Heart right ventricle (tissue), 16 donors: Measurements from ENCODE around the gene USP9X. TPM values are rescaled to one million over a fixed set of nuclear protein-coding genes. Genes with fewer than 3 reads are reported as not detected.

ENCODE experiments used
- ATAC-seq, 8 donors: fragments of 200-7000 bp; cut with Tn5 transposase; one replicate each; pipeline ENCODE4 v1.9.1; 2020; ENCODE audit warnings: mild to moderate bottlenecking in 8 of 8, moderate library complexity in 8 of 8, moderate number of reproducible peaks in 1 of 8
- DNase-seq, 2 donors: peaks; one replicate each; pipeline ENCODE4 v3.0.0-alpha.2; 2020
- H3K27ac ChIP-seq, 10 donors: fragments of 200-600 bp; sonication (generic) in 2 of 10; one replicate each; pipeline versions ENCODE4 v1.5.0 to v1.8.0; 2020 to 2022; ENCODE audit warnings: mild to moderate bottlenecking in 3 of 10
- H3K27me3 ChIP-seq, 7 donors: fragments of 200-600 bp; one replicate each; pipeline ENCODE4 v1.8.0; 2021 to 2022; ENCODE audit warnings: mild to moderate bottlenecking in 2 of 7
- H3K36me3 ChIP-seq, 9 donors: fragments of 200-600 bp; sonication (generic) in 1 of 9; one replicate each; pipeline versions ENCODE4 v1.5.0 to v1.8.0; 2020 to 2022; ENCODE audit warnings: mild to moderate bottlenecking in 2 of 9
- H3K4me1 ChIP-seq, 9 donors: fragments of 200-600 bp; sonication (generic) in 1 of 9; one replicate each; pipeline versions ENCODE4 v1.5.0 to v1.8.0; 2020 to 2022; ENCODE audit warnings: mild to moderate bottlenecking in 4 of 9
- H3K4me3 ChIP-seq, 10 donors: fragments of 200-600 bp; sonication (generic) in 2 of 10; one replicate each; pipeline versions ENCODE4 v1.5.0 to v1.8.0; 2020 to 2022; ENCODE audit warnings: mild to moderate bottlenecking in 7 of 10, moderate library complexity in 2 of 10
- H3K9me3 ChIP-seq, 11 donors: fragments of 200-600 bp in 10 of 11; sonication (generic) in 2 of 11; one replicate each; pipeline versions ENCODE4 v1.5.0 to v1.8.0; 2013 to 2022; ENCODE audit warnings: mild to moderate bottlenecking in 2 of 11, control low read depth in 1 of 11, moderate library complexity in 1 of 11
- WGBS, 2 donors: extraction: QIAGEN DNeasy Blood & Tissue Kit; methylation state at CpG; one replicate each; pipeline ENCODE4 v1.1.7; 2013; ENCODE audit warnings: inconsistent platforms in 1 of 2; 5-methylcytosine and 5-hydroxymethylcytosine counted together
- intact Hi-C, 10 donors: fragments of 100-400 bp; cut with DNase I; formaldehyde crosslinking; loops; one replicate each; pipeline versions ENCODE4 v1.11.1 to v1.14.2; 2022
- long read RNA-seq, 3 donors: library from polyadenylated mRNA; unstranded; transcript quantifications; one replicate each; pipeline ENCODE4 v2.0.0, GENCODE V29; 2020 to 2021
- polyA plus RNA-seq, 2 donors: library from polyadenylated mRNA; stranded (reverse); fragments of 200-250 nt; gene quantifications; one replicate each; pipeline ENCODE4 v1.2.3, GENCODE V29; 2013
- total RNA-seq, 10 donors: library from RNA; stranded (reverse); fragmentation: NEBNext Ultra II Directional in 3 of 10; extraction: Animal tissue kit (Norgen Biotek cat#: 25700) in 3 of 10; gene quantifications; one replicate each; pipeline versions ENCODE4 v1.2.1 to v1.2.4, GENCODE V29; 2021 to 2023
- TF ChIP-seq, protein P1 (sequence below), 9 donors: fragments of 200-600 bp; sonication (generic) in 2 of 9; IDR thresholded peaks; one replicate each; pipeline versions ENCODE4 v1.5.0 to v1.8.0; 2021 to 2022; ENCODE audit warnings: antibody characterized with exemption in 9 of 9, mild to moderate bottlenecking in 5 of 9, moderate library complexity in 1 of 9
- donor health status: Arrhythmogenic right ventricular cardiomyopathy.
- donor health status: ischemic (EF 13 %, LVEDD 7.1; RV severe dilation, severe dysfunction).
- donor health status: healthy with polysubstance abuse.
- donor health status: DM: no; HTN: yes; CAD: no.
- donor health status: DM: no; HTN: no; CAD: no.
- donor health status: ischemic (EF 25% LVEDD 6.9; RV normal size, moderate dysfunction).
- donor health status: ischemic (EF 25% LVEDD 5.7; RV mildly dilated, moderate dysfunction).
- donor health status: healthy.
- donor health status: DM: yes; HTN: yes; CAD: no.
- donor health status: Ischemic cardiomyopathy.
- donor health status: ischemic (EF 35%, LVEDD 5.7; RV mildly dilated, moderate dysfunction).
- donor health status: nonischemic (EF 11% LVEDD 7.7; RV severe dilation, severe dysfunction).
- donor health status: DM: yes; HTN: yes; CAD: no.
- donor health status: PGD.
- donor health status: ischemic (EF 29% LVEDD 5.4; RV normal size, mild dysfunction).
- donor health status: nonischemic (EF 23%, LVEDD 6.1; RV moderate dilation, normal function).

USP9X gene, protein sequence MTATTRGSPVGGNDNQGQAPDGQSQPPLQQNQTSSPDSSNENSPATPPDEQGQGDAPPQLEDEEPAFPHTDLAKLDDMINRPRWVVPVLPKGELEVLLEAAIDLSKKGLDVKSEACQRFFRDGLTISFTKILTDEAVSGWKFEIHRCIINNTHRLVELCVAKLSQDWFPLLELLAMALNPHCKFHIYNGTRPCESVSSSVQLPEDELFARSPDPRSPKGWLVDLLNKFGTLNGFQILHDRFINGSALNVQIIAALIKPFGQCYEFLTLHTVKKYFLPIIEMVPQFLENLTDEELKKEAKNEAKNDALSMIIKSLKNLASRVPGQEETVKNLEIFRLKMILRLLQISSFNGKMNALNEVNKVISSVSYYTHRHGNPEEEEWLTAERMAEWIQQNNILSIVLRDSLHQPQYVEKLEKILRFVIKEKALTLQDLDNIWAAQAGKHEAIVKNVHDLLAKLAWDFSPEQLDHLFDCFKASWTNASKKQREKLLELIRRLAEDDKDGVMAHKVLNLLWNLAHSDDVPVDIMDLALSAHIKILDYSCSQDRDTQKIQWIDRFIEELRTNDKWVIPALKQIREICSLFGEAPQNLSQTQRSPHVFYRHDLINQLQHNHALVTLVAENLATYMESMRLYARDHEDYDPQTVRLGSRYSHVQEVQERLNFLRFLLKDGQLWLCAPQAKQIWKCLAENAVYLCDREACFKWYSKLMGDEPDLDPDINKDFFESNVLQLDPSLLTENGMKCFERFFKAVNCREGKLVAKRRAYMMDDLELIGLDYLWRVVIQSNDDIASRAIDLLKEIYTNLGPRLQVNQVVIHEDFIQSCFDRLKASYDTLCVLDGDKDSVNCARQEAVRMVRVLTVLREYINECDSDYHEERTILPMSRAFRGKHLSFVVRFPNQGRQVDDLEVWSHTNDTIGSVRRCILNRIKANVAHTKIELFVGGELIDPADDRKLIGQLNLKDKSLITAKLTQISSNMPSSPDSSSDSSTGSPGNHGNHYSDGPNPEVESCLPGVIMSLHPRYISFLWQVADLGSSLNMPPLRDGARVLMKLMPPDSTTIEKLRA (N-terminal part only)
- 10 to 100 TPM; 55.2 to 81.3 (median 68.0) TPM for total RNA-seq
- 10 to 100 TPM in 1 of 2 donors, 1 to 10 TPM in 1; 9.0 to 11.3 TPM for polyA plus RNA-seq
- long read RNA-seq, donor 1, full-length matches to known transcripts, result 3 of 19 reads
- long read RNA-seq, donor 1, partial matches to known transcripts, result 10 of 19 reads
- long read RNA-seq, donor 1, other reads (novel, unspliced or antisense), result 6 of 19 reads
- long read RNA-seq, donor 2, full-length matches to known transcripts, result 5 of 43 reads
- long read RNA-seq, donor 2, partial matches to known transcripts, result 30 of 43 reads
- long read RNA-seq, donor 2, other reads (novel, unspliced or antisense), result 8 of 43 reads
- long read RNA-seq, donor 3, full-length matches to known transcripts, result 7 of 115 reads
- long read RNA-seq, donor 3, partial matches to known transcripts, result 92 of 115 reads
- long read RNA-seq, donor 3, other reads (novel, unspliced or antisense), result 16 of 115 reads

DNA sequence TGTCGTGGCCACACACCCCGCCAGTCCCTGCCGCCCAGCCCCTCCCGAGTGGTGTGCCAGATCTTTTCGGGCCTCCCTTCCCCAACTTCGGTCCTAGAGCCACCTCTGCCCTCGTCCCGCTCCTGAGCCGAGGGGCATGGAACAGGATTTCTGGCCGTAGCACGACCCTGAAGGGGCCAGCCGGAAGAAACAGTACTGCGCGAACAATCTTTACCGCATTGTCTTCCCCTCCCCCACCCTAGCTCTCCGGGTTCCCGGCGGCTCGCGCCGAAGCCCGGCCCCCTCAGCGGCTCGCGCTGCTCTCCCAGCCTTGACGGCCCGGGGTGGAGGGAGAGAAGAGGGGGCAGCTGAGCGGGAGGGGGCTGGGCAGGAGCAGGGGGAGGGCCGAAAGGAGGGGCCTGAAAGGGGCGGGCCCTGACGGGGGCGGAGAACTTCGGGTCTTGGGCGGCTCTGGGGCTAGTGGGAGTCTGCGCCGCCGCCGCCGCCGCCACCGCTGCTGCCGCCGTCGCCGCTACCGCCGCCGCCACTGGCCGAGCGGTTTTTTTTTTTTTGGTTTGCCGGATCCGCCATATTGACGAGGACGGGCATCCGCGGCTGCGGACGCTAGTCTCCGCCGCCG, at the start of gene USP9X:
Gene USP9X (plus strand): TSS at position 553 of the 619 bp plus-strand sequence. CDS start 38,184 bp downstream, outside the sequence.
- TF ChIP-seq, protein P1, sequence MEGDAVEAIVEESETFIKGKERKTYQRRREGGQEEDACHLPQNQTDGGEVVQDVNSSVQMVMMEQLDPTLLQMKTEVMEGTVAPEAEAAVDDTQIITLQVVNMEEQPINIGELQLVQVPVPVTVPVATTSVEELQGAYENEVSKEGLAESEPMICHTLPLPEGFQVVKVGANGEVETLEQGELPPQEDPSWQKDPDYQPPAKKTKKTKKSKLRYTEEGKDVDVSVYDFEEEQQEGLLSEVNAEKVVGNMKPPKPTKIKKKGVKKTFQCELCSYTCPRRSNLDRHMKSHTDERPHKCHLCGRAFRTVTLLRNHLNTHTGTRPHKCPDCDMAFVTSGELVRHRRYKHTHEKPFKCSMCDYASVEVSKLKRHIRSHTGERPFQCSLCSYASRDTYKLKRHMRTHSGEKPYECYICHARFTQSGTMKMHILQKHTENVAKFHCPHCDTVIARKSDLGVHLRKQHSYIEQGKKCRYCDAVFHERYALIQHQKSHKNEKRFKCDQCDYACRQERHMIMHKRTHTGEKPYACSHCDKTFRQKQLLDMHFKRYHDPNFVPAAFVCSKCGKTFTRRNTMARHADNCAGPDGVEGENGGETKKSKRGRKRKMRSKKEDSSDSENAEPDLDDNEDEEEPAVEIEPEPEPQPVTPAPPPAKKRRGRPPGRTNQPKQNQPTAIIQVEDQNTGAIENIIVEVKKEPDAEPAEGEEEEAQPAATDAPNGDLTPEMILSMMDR (IDR thresholded peaks at IDR 0.05), result no peak
- peaks cover 0 to 7% (median 0%) of the 10 kb centered on the region in 9 donors for H3K36me3 ChIP-seq

DNA sequence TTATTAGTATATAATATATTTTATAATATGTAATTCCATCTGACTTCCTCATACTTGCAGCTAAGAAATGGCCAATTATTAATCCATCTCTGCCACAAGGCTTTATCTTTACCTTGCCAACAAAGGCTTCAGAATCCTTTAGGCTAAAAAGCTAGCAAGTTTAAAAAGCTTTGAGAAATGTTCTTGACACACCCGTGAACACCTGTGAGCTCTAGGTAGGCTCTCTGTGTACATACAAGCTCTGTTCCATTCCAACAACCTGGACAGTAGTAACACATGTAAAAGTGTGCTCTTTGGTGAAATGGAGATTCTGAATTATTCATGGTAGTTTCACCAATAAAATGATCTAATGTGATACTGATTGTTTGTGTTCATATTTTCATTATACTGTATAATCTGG, 49.7 kb upstream of the USP9X start:
- DNase-seq, result no peak
- H3K27ac ChIP-seq, result no peak overlapping the region
- TF ChIP-seq, protein P1 (IDR thresholded peaks at IDR 0.05), result no peak
- H3K27me3 ChIP-seq, result peaks cover 0 to 48% (median 0%) of the 10 kb centered on the region in 7 donors
- ATAC-seq, result no peak
- WGBS, 2 donors, result 85 to 96% methylated on average over 1 of the region's 1 CpG
- intact Hi-C loops, result no loop called here
- no peaks in the 10 kb centered on the region for H3K36me3 ChIP-seq
- H3K9me3 ChIP-seq, result no peaks in the 10 kb centered on the region
- H3K4me3 ChIP-seq, result no peak overlapping the region
- no peaks in the 10 kb centered on the region for H3K4me1 ChIP-seq

More for the DNA sequence above, at the start of gene USP9X:
- Histone ChIP-seq H3K4me3 (peak within 1 kb of the TSS; percentile 69 to 97 (median 83)), H3K4me1 (peaks cover 0 to 52% (median 18%) of the 10 kb centered on the region in 9 donors), H3K9me3 (no peaks in the 10 kb centered on the region), H3K27ac (peak within 1 kb of the TSS; percentile 94 to 100 (median 98)), H3K27me3 (peaks cover 0 to 86% (median 0%) of the 10 kb centered on the region in 7 donors)
- intact Hi-C loops, result loop anchor here in 5 of 10 donors (1.0 to 10.0 kb wide), 5 partner anchors 70 to 250 kb away; partner anchors contain the start of gene DDX3X (in 2 of the 5)
- ATAC-seq, result peak; percentile 91 to 96 (median 92)
- 0 to 1% methylated on average over 18 to 41 of the region's 61 CpGs for WGBS, 2 donors
- DNase-seq, result peak; percentile 88

DNA sequence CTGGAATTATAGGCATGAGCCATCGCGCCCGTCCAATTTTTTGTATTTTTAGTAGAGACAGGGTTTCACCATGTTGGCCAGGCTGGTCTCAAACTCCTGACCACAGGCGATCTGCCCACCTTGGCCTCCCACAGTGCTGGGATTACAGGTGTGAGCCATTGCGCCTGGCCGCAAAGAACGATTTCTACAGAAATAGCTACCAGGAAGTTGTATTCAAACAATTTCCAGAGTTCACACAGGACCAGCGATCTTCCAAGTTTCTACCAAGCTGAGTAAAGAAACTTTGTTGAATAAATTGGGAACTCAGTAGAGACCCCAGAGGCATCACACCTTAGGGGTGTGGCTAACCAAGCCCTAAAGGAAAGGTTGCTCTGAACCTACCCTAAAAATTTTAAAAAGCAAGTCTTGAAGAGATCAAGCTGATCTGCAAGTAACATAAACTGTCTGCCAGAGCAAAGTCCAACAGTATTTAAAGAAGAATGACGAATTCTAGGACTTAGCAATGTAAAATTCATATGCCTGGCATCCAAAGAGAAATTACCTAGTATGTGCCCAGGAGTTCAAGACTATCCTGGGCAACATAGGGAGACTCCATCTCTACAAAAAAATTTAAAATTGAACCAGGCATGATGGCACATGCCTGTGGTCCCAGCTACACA, 48.4 kb upstream of the USP9X start:
- Histone ChIP-seq H3K4me3 (no peak overlapping the region), H3K36me3 (no peaks in the 10 kb centered on the region), H3K4me1 (no peaks in the 10 kb centered on the region), H3K27me3 (peaks cover 0 to 48% (median 0%) of the 10 kb centered on the region in 7 donors), H3K27ac (no peak overlapping the region), H3K9me3 (no peaks in the 10 kb centered on the region)
- ATAC-seq, result no peak
- no peak for DNase-seq
- WGBS, 2 donors, result 90 to 93% methylated on average over 9 of the region's 9 CpGs
- intact Hi-C loops, result no loop called here
- TF ChIP-seq, protein P1 (IDR thresholded peaks at IDR 0.05), result no peak
